Measurements from ENCODE around the gene PRKAA2. TPM values are rescaled to one million over a fixed set of nuclear protein-coding genes. Genes with fewer than 3 reads are reported as not detected.

The PRKAA2 gene
- total and polyA plus RNA-seq, 2 donors (not counting 1 experiment from before 2014, with no cell fraction given) = 3.1 to 7.1 TPM

DNA sequence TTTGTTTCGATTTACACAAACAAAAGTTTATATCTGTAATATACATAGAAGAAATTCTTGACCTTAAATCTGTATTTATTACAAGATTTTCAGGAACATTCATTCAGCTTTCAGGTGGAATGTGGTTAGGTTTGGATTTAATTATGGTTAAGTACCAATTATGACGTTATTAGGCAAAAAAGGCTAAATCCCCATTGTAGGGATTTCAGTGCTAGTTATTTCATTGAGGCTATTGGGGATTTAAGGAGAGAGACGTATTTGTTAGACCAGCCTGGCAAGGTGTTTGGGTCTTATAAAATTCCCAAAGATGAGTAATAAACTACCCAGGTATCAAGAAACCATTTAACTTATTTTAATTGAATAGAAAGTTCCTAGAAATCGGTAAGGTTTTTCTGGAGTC lies 26.0 kb downstream of the PRKAA2 start:
- Histone ChIP-seq H3K79me2 (ENCODE audit: control insufficient read depth, insufficient read depth, low read length) (no peaks in the 10 kb centered on the region), H3K9ac (ENCODE audit: insufficient read depth, low read length) (no peak overlapping the region), H2AFZ (ENCODE audit: low read length) (no peak overlapping the region), H3K27me3 (ENCODE audit: control insufficient read depth, insufficient read depth, low read length) (no peaks in the 10 kb centered on the region), H3K4me1 (ENCODE audit: control insufficient read depth, extremely low read depth, insufficient read depth, low read length) (no peaks in the 10 kb centered on the region), H3K36me3 (ENCODE audit: control insufficient read depth, insufficient read depth, low read length) (no peaks in the 10 kb centered on the region), H3K4me2 (ENCODE audit: extremely low read depth, insufficient read depth, low read length) (no peak overlapping the region), H3K27ac (ENCODE audit: insufficient read depth, low read length) (no peak overlapping the region), H3K4me3 (replicated peaks in 1 of 4; ENCODE audit: control extremely low read depth in 1 of 4, insufficient read depth in 1 of 4, low read depth in 3 of 4, low read length in 4 of 4) (no peak overlapping the region), H3K9me3 (ENCODE audit: control insufficient read depth, insufficient read depth, low read depth, low read length) (no peaks in the 10 kb centered on the region), H4K20me1 (ENCODE audit: control insufficient read depth, extremely low read depth, insufficient read depth, low read length) (no peaks in the 10 kb centered on the region)
- TF ChIP-seq EZH2 (IDR thresholded peaks at IDR 0.05; ENCODE audit: low read length, missing control alignments) = no peak
- TF ChIP-seq, protein P1, sequence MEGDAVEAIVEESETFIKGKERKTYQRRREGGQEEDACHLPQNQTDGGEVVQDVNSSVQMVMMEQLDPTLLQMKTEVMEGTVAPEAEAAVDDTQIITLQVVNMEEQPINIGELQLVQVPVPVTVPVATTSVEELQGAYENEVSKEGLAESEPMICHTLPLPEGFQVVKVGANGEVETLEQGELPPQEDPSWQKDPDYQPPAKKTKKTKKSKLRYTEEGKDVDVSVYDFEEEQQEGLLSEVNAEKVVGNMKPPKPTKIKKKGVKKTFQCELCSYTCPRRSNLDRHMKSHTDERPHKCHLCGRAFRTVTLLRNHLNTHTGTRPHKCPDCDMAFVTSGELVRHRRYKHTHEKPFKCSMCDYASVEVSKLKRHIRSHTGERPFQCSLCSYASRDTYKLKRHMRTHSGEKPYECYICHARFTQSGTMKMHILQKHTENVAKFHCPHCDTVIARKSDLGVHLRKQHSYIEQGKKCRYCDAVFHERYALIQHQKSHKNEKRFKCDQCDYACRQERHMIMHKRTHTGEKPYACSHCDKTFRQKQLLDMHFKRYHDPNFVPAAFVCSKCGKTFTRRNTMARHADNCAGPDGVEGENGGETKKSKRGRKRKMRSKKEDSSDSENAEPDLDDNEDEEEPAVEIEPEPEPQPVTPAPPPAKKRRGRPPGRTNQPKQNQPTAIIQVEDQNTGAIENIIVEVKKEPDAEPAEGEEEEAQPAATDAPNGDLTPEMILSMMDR (conservative IDR thresholded peaks at IDR 0.05 in 1 of 2, IDR thresholded peaks at IDR 0.05 in 1 of 2; ENCODE audit: low read depth in 1 of 2, low read length in 2 of 2) = no peak
- DNase-seq (ENCODE audit: low read depth in 2 of 2) = no peak

DNA sequence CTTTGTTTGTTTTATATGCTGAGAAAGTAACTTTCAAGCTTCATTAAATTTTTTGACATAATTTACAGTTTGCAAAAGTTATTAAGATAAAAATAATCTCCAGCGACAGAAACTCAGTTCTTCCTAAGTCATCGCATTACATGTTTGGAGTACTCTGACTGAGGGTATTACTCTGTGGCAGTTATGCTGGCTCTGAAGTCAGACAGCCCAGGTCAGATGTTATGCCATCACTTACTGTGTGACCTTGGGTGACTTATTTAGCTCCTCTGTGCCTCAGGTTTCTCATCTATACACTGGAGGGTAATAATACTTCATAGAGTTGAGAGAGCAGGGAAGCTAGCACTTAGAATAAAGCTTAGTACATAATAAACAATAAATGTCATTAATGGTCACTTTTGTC lies 26.4 kb downstream of the PRKAA2 start:
- Histone ChIP-seq H3K27ac (ENCODE audit: insufficient read depth, low read length) (no peak overlapping the region), H3K36me3 (ENCODE audit: control insufficient read depth, insufficient read depth, low read length) (no peaks in the 10 kb centered on the region), H2AFZ (ENCODE audit: low read length) (no peak overlapping the region), H3K27me3 (ENCODE audit: control insufficient read depth, insufficient read depth, low read length) (no peaks in the 10 kb centered on the region), H3K9ac (ENCODE audit: insufficient read depth, low read length) (no peak overlapping the region), H3K4me2 (ENCODE audit: extremely low read depth, insufficient read depth, low read length) (no peak overlapping the region), H3K9me3 (ENCODE audit: control insufficient read depth, insufficient read depth, low read depth, low read length) (no peaks in the 10 kb centered on the region), H4K20me1 (ENCODE audit: control insufficient read depth, extremely low read depth, insufficient read depth, low read length) (no peaks in the 10 kb centered on the region), H3K4me3 (replicated peaks in 1 of 4; ENCODE audit: control extremely low read depth in 1 of 4, insufficient read depth in 1 of 4, low read depth in 3 of 4, low read length in 4 of 4) (no peak overlapping the region), H3K79me2 (ENCODE audit: control insufficient read depth, insufficient read depth, low read length) (no peaks in the 10 kb centered on the region), H3K4me1 (ENCODE audit: control insufficient read depth, extremely low read depth, insufficient read depth, low read length) (no peaks in the 10 kb centered on the region)
- TF ChIP-seq EZH2 (IDR thresholded peaks at IDR 0.05; ENCODE audit: low read length, missing control alignments) = no peak
- TF ChIP-seq, protein P1 (conservative IDR thresholded peaks at IDR 0.05 in 1 of 2, IDR thresholded peaks at IDR 0.05 in 1 of 2; ENCODE audit: low read depth in 1 of 2, low read length in 2 of 2) = no peak
- DNase-seq (ENCODE audit: low read depth in 2 of 2) = no peak

DNA sequence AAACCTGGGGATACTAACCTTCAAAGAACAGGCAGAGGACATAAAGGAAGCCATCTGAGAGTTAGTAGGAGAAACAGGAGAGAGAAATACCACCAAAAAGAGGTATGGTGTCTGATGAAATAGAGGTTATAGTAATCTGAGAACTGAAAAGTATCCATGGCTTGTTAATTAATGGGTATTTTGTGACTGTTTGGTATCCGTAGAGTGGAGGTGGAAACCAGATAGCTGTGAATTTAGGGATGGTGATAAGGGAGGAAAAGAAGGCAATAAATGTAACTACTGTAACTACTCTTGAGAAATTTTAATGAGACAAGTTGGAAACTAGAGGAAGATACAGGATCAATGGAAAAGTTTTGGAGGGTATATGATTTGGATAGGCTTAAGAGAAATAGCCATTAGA lies 27.5 kb downstream of the PRKAA2 start:
- Histone ChIP-seq H3K9ac (ENCODE audit: insufficient read depth, low read length) (no peak overlapping the region), H2AFZ (ENCODE audit: low read length) (no peak overlapping the region), H3K79me2 (ENCODE audit: control insufficient read depth, insufficient read depth, low read length) (no peaks in the 10 kb centered on the region), H3K9me3 (ENCODE audit: control insufficient read depth, insufficient read depth, low read depth, low read length) (no peaks in the 10 kb centered on the region), H3K4me1 (ENCODE audit: control insufficient read depth, extremely low read depth, insufficient read depth, low read length) (no peaks in the 10 kb centered on the region), H3K4me3 (replicated peaks in 1 of 4; ENCODE audit: control extremely low read depth in 1 of 4, insufficient read depth in 1 of 4, low read depth in 3 of 4, low read length in 4 of 4) (no peak overlapping the region), H4K20me1 (ENCODE audit: control insufficient read depth, extremely low read depth, insufficient read depth, low read length) (no peaks in the 10 kb centered on the region), H3K4me2 (ENCODE audit: extremely low read depth, insufficient read depth, low read length) (no peak overlapping the region), H3K36me3 (ENCODE audit: control insufficient read depth, insufficient read depth, low read length) (no peaks in the 10 kb centered on the region), H3K27me3 (ENCODE audit: control insufficient read depth, insufficient read depth, low read length) (no peaks in the 10 kb centered on the region), H3K27ac (ENCODE audit: insufficient read depth, low read length) (no peak overlapping the region)
- no peak for TF ChIP-seq EZH2 (IDR thresholded peaks at IDR 0.05; ENCODE audit: low read length, missing control alignments)
- TF ChIP-seq, protein P1 (conservative IDR thresholded peaks at IDR 0.05 in 1 of 2, IDR thresholded peaks at IDR 0.05 in 1 of 2; ENCODE audit: low read depth in 1 of 2, low read length in 2 of 2) = no peak
- no peak for DNase-seq (ENCODE audit: low read depth in 2 of 2)
